Measurements from ENCODE around the gene FTO.

FTO gene

GRCh38 chr16:53996961-53997360 lies 293.0 kb downstream of the FTO start:
- no peak for DNase-seq (ENCODE audit: low read depth in 2 of 2, low spot score in 1 of 2)

- DNase-seq (ENCODE audit: low read depth in 2 of 2, low spot score in 1 of 2): no peak
These were observed 294.3 kb downstream of the FTO start for GRCh38 chr16:53998024-53998810.

- DNase-seq (ENCODE audit: low read depth in 2 of 2, low spot score in 1 of 2): no peak
These were observed 295.1 kb downstream of the FTO start for GRCh38 chr16:53998966-53999522.

GRCh38 chr16:53999841-54000240 lies 295.9 kb downstream of the FTO start:
- no peak for DNase-seq (ENCODE audit: low read depth in 2 of 2, low spot score in 1 of 2)

GRCh38 chr16:54000361-54000760 lies 296.4 kb downstream of the FTO start:
- no peak for DNase-seq (ENCODE audit: low read depth in 2 of 2, low spot score in 1 of 2)

- DNase-seq (ENCODE audit: low read depth in 2 of 2, low spot score in 1 of 2): no peak
These were observed 302.7 kb downstream of the FTO start for GRCh38 chr16:54006693-54007092.

- no peak for DNase-seq (ENCODE audit: low read depth in 2 of 2, low spot score in 1 of 2)
These were observed 303.5 kb downstream of the FTO start for GRCh38 chr16:54007504-54007903.

GRCh38 chr16:54009464-54010176 lies 305.7 kb downstream of the FTO start:
- no peak for DNase-seq (ENCODE audit: low read depth in 2 of 2, low spot score in 1 of 2)

GRCh38 chr16:54015147-54015546 lies 311.2 kb downstream of the FTO start:
- no peak for DNase-seq (ENCODE audit: low read depth in 2 of 2, low spot score in 1 of 2)

GRCh38 chr16:54022362-54022761 lies 318.4 kb downstream of the FTO start:
- no peak for DNase-seq (ENCODE audit: low read depth in 2 of 2, low spot score in 1 of 2)

- DNase-seq (ENCODE audit: low read depth in 2 of 2, low spot score in 1 of 2): no peak
These were observed 322.5 kb downstream of the FTO start for GRCh38 chr16:54026456-54026855.

- DNase-seq (ENCODE audit: low read depth in 2 of 2, low spot score in 1 of 2): no peak
These were observed 323.1 kb downstream of the FTO start for GRCh38 chr16:54027062-54027461.

- no peak for DNase-seq (ENCODE audit: low read depth in 2 of 2, low spot score in 1 of 2)
These were observed 323.6 kb downstream of the FTO start for GRCh38 chr16:54027558-54027957.

GRCh38 chr16:54027995-54028394 lies 324.0 kb downstream of the FTO start:
- DNase-seq (ENCODE audit: low read depth in 2 of 2, low spot score in 1 of 2): no peak

- DNase-seq (ENCODE audit: low read depth in 2 of 2, low spot score in 1 of 2): no peak
These were observed 326.5 kb downstream of the FTO start for GRCh38 chr16:54030451-54030850.

GRCh38 chr16:54031107-54031760 lies 327.3 kb downstream of the FTO start:
- no peak for DNase-seq (ENCODE audit: low read depth in 2 of 2, low spot score in 1 of 2)

- DNase-seq (ENCODE audit: low read depth in 2 of 2, low spot score in 1 of 2): no peak
These were observed 329.8 kb downstream of the FTO start for GRCh38 chr16:54033747-54034146.

- no peak for DNase-seq (ENCODE audit: low read depth in 2 of 2, low spot score in 1 of 2)
These were observed 330.7 kb downstream of the FTO start for GRCh38 chr16:54034684-54035083.

- no peak for DNase-seq (ENCODE audit: low read depth in 2 of 2, low spot score in 1 of 2)
These were observed 336.5 kb downstream of the FTO start for GRCh38 chr16:54040480-54040879.

- DNase-seq (ENCODE audit: low read depth in 2 of 2, low spot score in 1 of 2): no peak
These were observed 337.0 kb downstream of the FTO start for GRCh38 chr16:54040975-54041374.

GRCh38 chr16:54048586-54049495 lies 344.9 kb downstream of the FTO start:
- no peak for DNase-seq (ENCODE audit: low read depth in 2 of 2, low spot score in 1 of 2)
